Omental fat pad (tissue), 4 donors: ENCODE data around the gene SLC22A1. TPM values are rescaled to one million over a fixed set of nuclear protein-coding genes. Genes with fewer than 3 reads are reported as not detected.

Experiments
- ATAC-seq: fragments of 150-250 bp; one replicate; pipeline ENCODE4 v1.9.1; 2016; ENCODE audit warnings: mild to moderate bottlenecking, moderate library complexity; ENCODE audit not compliant: low FRiP score
- DNase-seq: peaks from one replicate; pipeline ENCODE4 v3.0.0-alpha.2; 2019; ENCODE audit warnings: low spot score
- total RNA-seq, 4 donors: library from RNA; depleted of rRNA; stranded (reverse); fragments of >200 nt; gene quantifications; one replicate each; pipeline ENCODE4 v1.1.0, GENCODE V29; 2016
- TF ChIP-seq, protein P1 (sequence below), 3 donors: fragments of 450-650 bp; IDR thresholded peaks; one replicate each; pipeline ENCODE4 v1.5.1; 2016 to 2017; ENCODE audit warnings: antibody characterized with exemption in 3 of 3, mild to moderate bottlenecking in 3 of 3, moderate library complexity in 2 of 3

SLC22A1 gene
- total RNA-seq, 4 donors from 2014 or later, result 0.65 to 2.5 (median 1.0) TPM

DNA sequence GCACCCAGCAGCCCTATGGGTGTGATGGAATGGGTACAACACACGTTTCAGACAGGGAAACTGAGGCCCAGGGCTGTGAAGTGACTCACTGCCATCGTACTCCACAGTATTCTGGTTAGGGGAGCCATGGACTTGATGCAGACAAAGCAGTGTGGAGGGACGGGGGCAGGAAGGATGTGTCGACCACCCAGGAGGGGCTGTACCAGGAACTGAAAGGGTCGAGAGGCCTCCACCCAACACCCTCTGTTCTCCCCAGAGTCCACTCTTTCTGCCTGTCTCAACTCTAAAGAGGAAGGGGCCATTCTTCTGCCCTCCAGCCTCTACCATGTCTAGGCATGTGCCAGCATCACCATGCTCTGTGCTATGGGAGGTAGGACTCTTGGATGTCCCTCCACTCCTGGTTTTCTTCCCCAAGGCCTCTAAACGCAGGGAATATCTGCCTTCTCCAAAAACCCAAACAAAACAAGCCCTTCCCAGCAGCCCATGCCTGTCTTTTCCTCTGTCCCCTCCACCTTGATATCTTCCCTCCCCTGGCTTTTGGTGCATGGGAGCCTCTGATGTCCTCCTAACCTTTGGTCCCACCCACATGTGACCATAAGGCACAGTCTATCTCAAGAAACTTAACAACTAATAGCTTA lies 7.4 kb downstream of the SLC22A1 start:
- DNase-seq (no peak), ATAC-seq (no peak)
- TF ChIP-seq, protein P1, sequence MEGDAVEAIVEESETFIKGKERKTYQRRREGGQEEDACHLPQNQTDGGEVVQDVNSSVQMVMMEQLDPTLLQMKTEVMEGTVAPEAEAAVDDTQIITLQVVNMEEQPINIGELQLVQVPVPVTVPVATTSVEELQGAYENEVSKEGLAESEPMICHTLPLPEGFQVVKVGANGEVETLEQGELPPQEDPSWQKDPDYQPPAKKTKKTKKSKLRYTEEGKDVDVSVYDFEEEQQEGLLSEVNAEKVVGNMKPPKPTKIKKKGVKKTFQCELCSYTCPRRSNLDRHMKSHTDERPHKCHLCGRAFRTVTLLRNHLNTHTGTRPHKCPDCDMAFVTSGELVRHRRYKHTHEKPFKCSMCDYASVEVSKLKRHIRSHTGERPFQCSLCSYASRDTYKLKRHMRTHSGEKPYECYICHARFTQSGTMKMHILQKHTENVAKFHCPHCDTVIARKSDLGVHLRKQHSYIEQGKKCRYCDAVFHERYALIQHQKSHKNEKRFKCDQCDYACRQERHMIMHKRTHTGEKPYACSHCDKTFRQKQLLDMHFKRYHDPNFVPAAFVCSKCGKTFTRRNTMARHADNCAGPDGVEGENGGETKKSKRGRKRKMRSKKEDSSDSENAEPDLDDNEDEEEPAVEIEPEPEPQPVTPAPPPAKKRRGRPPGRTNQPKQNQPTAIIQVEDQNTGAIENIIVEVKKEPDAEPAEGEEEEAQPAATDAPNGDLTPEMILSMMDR (IDR thresholded peaks at IDR 0.05), result no peak

DNA sequence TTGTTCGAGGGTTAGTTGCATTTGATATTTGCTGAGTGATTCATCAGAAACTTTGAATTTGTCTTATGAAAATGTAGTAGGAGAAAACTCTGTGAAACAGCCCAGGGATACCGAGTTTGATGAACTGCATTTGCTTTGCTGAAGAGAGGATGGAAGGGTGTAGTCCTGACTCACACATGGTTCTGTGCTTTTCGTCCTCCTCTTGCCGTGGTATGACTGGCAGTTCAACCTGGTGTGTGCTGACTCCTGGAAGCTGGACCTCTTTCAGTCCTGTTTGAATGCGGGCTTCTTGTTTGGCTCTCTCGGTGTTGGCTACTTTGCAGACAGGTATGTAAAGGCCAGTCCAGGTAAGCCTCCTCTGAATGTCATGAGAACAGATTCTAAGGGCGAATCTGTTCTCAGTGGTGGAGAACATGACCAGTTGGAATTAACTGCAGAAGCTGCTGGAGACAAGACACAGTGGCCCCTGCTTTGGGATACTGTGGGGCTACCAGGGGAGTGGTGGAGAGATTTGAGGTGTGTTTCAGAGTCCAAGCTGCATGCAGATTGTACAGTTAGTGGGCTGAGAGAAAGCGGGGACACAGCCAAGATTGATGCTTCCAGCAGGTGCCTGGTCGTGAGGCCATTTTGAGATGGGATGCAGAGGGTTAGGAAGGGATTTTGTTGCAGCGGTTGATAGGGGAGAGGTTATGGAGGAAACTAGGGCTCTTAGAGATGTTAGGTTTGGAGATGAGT lies 8.4 kb downstream of the SLC22A1 start:
- DNase-seq (no peak), ATAC-seq (no peak)
- TF ChIP-seq, protein P1 (IDR thresholded peaks at IDR 0.05), result no peak

DNA sequence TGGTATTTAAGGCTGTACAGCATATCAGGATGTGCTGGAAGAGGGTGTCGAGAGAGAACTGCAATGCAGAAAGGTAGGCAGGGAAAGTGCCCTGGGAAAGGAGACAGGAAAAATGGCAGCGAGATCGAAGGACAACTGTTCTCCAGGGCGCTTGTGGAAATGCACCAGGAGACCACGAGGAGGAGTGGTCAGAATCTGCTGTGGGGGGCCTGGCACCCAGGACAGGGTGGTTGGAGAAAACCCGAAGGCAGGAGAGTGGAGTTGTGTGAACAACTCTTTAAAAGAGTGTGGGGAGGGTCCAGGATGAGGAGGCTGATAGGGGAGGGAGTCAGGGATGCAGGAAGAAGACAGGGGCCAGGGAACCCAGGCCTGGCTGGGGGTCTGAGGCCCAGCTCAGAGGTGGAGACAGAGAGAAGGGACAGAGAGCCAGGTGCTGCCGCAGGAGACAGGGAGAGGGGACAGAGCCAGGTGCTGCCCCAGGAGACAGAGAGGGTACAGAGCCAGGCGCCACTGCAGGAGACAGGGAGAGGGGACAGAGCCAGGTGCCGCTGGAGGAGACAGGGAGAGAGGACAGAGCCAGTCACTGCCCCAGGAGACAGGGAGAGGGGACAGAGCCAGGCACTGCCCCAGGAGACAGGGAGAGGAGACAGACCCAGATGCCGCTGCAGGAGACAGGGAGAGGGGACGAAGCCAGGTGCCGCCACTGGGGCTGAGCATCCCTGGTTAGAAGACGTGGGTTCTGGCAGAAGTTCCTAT lies 9.3 kb downstream of the SLC22A1 start:
- no peak for DNase-seq
- TF ChIP-seq, protein P1 (IDR thresholded peaks at IDR 0.05), result no peak
- no peak for ATAC-seq

DNA sequence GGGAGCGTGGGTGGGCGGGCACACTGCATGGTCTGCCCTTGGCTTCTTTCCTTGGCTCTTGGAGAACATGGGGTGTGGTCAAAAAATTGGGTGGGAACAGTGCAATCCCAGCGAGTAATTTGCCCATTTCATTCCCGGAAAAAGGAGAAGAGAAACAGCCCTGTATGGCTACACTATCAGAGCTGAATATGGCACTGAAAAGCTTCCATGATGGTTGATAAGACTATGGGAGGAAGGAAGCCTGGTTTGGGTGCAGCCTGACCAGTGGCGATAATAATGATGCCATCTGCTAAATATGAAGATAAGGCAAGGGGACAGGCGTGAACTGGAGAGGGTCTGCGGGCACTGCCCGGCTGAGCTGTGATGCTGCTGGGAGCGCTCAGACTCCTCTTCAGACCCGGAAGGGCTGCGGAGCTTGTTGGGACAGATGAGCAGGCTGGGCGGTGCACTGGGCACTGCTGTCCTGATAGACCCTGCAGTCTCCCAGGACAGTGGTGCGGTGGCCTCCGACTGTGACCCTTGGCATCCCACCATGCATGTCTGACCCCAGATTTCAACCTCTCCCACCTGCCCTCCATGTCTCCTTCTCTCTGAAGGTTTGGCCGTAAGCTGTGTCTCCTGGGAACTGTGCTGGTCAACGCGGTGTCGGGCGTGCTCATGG lies 10.2 kb downstream of the SLC22A1 start:
- TF ChIP-seq, protein P1 (IDR thresholded peaks at IDR 0.05), result no peak
- DNase-seq (no peak), ATAC-seq (no peak)

DNA sequence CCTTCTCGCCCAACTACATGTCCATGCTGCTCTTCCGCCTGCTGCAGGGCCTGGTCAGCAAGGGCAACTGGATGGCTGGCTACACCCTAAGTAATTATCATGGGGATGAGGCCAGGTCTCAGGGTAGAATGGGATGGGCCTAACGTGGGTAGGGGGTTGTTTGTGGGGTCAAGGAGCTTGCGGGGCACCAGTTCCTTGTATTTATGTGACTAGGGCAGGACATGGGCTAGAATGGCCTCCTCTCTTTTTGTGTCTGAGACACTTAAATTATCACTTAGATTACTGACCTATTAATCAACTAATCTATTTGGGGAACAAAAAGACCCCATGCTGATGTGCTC lies 10.7 kb downstream of the SLC22A1 start:
- TF ChIP-seq, protein P1 (IDR thresholded peaks at IDR 0.05), result no peak
- ATAC-seq (no peak), DNase-seq (no peak)

DNA sequence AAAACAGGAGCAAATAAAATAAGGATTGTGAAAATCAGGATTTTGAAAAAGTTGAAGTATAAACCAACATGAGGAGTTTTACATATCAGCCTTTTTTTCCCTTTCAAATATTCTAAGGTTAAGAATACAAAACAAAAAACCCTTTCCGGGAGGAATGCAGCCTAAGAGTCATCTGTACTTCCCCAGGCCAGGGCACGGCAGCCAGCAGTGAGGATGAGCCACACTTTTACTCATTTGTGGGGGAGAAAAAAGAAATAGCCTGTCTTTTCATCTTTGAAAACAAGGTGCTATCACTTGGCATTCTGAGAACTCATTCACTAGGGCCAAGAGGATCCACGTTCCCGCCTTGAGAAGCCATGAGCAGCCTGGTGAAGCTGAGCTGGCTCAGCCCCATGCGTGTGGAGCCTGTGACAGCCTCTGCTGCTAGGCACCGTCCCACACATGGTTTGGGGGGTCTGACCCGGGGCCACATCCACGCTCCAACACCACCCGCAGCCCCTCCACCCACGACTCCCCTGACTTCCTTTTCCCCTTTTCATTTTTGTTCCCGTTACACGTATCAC lies 11.2 kb downstream of the SLC22A1 start:
- peak; percentile 82 for ATAC-seq
- TF ChIP-seq, protein P1 (IDR thresholded peaks at IDR 0.05), result no peak
- DNase-seq, result no peak
